ENCODE results near the gene EIF3B.

- TF ChIP-seq, protein P1, sequence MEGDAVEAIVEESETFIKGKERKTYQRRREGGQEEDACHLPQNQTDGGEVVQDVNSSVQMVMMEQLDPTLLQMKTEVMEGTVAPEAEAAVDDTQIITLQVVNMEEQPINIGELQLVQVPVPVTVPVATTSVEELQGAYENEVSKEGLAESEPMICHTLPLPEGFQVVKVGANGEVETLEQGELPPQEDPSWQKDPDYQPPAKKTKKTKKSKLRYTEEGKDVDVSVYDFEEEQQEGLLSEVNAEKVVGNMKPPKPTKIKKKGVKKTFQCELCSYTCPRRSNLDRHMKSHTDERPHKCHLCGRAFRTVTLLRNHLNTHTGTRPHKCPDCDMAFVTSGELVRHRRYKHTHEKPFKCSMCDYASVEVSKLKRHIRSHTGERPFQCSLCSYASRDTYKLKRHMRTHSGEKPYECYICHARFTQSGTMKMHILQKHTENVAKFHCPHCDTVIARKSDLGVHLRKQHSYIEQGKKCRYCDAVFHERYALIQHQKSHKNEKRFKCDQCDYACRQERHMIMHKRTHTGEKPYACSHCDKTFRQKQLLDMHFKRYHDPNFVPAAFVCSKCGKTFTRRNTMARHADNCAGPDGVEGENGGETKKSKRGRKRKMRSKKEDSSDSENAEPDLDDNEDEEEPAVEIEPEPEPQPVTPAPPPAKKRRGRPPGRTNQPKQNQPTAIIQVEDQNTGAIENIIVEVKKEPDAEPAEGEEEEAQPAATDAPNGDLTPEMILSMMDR (IDR thresholded peaks at IDR 0.05), result no peak
- no peak for TF ChIP-seq ZFX (IDR thresholded peaks at IDR 0.05; ENCODE audit: borderline replicate concordance)
Measured at GRCh38 chr7:2354186-2354938, at the start of gene EIF3B.

All from 22Rv1 (cell line).